Measurements from ENCODE around the gene SH3PXD2A. TPM values are rescaled to one million over a fixed set of nuclear protein-coding genes. Genes with fewer than 3 reads are reported as not detected.

The SH3PXD2A gene
- total and polyA plus RNA-seq, 10 of the 15 experiments (the other 5 are each of a cell fraction or from before 2014, with no cell fraction given) = 0.63 to 14.0 (median 4.4) TPM

DNA sequence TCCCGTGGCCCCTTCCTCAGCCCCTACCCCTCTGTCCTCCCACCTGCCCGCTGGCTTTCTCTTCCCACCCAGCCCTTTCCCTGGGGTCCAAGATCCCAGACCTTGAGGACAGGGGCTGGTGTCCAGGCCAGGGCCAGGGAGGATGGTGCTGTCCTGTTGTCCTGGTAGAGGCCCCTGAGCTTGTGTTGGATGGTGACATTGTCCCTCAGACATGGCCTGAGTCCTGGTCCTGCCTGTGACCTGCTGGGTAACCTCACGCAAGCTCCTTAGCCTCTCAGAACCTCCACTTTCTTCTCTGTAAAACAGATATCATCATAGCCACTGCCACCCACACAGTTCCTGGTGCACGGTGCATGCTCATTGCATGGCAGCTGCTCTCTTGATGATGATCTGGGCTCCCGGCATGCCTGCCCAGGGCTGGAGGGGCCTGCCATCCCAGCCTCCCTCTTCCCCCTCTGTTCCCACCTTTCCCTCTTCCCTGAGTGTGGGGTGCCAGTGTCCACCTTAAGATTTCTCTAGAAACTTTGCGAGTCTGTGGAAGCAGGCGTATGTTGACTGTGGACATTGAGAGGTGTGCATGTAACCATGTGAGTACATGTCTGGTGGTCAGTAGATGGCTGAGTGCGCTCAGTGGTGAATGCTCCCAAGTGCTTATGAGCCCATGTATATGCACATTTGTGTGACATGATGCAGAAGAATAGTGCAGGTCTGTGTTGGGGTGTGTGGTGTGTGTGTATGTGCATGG, 301.5 kb downstream of the SH3PXD2A start:
- Histone ChIP-seq H3K9ac (ENCODE audit: control insufficient read depth, insufficient read depth, low read length) (no peak overlapping the region), H3K4me3 (no peak overlapping the region), H2AFZ (ENCODE audit: control insufficient read depth, low read depth, low read length) (no peak overlapping the region), H4K20me1 (ENCODE audit: control insufficient read depth, insufficient read depth) (no peaks in the 10 kb centered on the region; the same call in 1 of the 2 replicates), H3K4me2 (ENCODE audit: control insufficient read depth, insufficient read depth) (no peak overlapping the region), H3K36me3 (ENCODE audit: control insufficient read depth in 2 of 2, insufficient read depth in 2 of 2, low read length in 1 of 2) (no peaks in the 10 kb centered on the region), H3K27me3 (replicated peaks in 1 of 2; ENCODE audit: control insufficient read depth in 2 of 2, insufficient read depth in 2 of 2, low read length in 1 of 2) (peaks cover 9 to 13% of the 10 kb centered on the region in 2 experiments), H3K27ac (ENCODE audit: control insufficient read depth, insufficient read depth) (no peak overlapping the region), H3K9me3 (replicated peaks; ENCODE audit: control insufficient read depth, insufficient read depth, low read length) (no peaks in the 10 kb centered on the region), H3K4me1 (ENCODE audit: control insufficient read depth, insufficient read depth, low read length) (peaks cover 6% of the 10 kb centered on the region), H3K79me2 (ENCODE audit: control insufficient read depth, insufficient read depth, low read length) (no peaks in the 10 kb centered on the region)
- ChIA-PET SMC1A (ENCODE audit: uncharacterized antibody, unreplicated experiment) (no interaction called here), CTCF (interaction anchor here (1.6 kb wide), 1 partner anchor 12 kb away, joined by 4 read pairs; no protein-coding TSS in a partner anchor), RAD21 (ENCODE audit: unreplicated experiment) (no interaction called here), POLR2A (no interaction called here)
- intact Hi-C loops (cut with micrococcal nuclease; ENCODE audit: unreplicated experiment) (no loop called here), in situ Hi-C loops (cut with MboI) (no loop called here)
- TF ChIP-seq RB1 (IDR thresholded peaks at IDR 0.05; ENCODE audit: borderline replicate concordance) = no peak
- no peak for TF ChIP-seq POU2F2 (IDR thresholded peaks at IDR 0.05; ENCODE audit: borderline replicate concordance, low read depth, low read length)
- TF ChIP-seq ATF7 (IDR thresholded peaks at IDR 0.05; ENCODE audit: low read depth) = no peak
- no peak for TF ChIP-seq HDAC6 (IDR thresholded peaks at IDR 0.05; ENCODE audit: unreplicated experiment)
- TF ChIP-seq POLR2A (IDR thresholded peaks at IDR 0.05; ENCODE audit: low read depth, low read length) = no peak
- no peak for TF ChIP-seq PAX8 (IDR thresholded peaks at IDR 0.05)
- WGBS (ENCODE audit: insufficient coverage, insufficient replicate concordance, low lambda C conversion rate, missing lambda C conversion rate) = 32% methylated on average over 8 of the region's 8 CpGs
- no TSS peak for BruUV-seq (replicated peaks)
- FAIRE-seq = no peak
- no peak for DNase-seq (ENCODE audit: low read depth, low spot score)
- no peak for ATAC-seq

All from GM12878 (cell line).